WTC11 (cell line): ENCODE results near the gene ZNF358. TPM values are rescaled to one million over a fixed set of nuclear protein-coding genes. Genes with fewer than 3 reads are reported as not detected.

Source experiments
- ATAC-seq: fragments of 200-7000 bp; cut with Tn5 transposase; 2 replicates; pipeline ENCODE4 v1.10.0; 2021; ENCODE audit warnings: mild to moderate bottlenecking, moderate library complexity
- CTCF ChIA-PET: fragments of 300-600 bp; sonication (Branson Sonifier 250); formaldehyde crosslinking; loops from one replicate; lab custom pipeline; 2021; ENCODE audit warnings: antibody characterized with exemption; lab: Charles Lee
- POLR2A ChIA-PET: fragments of 350-600 bp; sonication (Branson Sonifier 250); formaldehyde crosslinking; loops from one replicate; lab custom pipeline; 2021; ENCODE audit warnings: antibody characterized with exemption; lab: Charles Lee
- DNase-seq: peaks from one replicate; pipeline ENCODE4 v3.0.0; 2021; ENCODE audit warnings: low spot score
- H3K27ac Mint-ChIP-seq: 2 replicates; pipeline ENCODE4 v1.8.0; 2021; ENCODE audit warnings: mixed read lengths
- H3K27me3 Mint-ChIP-seq: 2 replicates; pipeline ENCODE4 v1.8.0; 2021; ENCODE audit warnings: low read depth, mild to moderate bottlenecking, moderate library complexity, mixed read lengths
- H3K36me3 Mint-ChIP-seq: 2 replicates; pipeline ENCODE4 v1.8.0; 2021; ENCODE audit warnings: mixed read lengths
- H3K4me1 Mint-ChIP-seq: 2 replicates; pipeline ENCODE4 v1.8.0; 2022; ENCODE audit warnings: mixed read lengths
- H3K4me3 Mint-ChIP-seq: 2 replicates; pipeline ENCODE4 v1.8.0; 2021; ENCODE audit warnings: mild to moderate bottlenecking, moderate library complexity, mixed read lengths
- H3K9me3 Mint-ChIP-seq: 2 replicates; pipeline ENCODE4 v1.8.0; 2021; ENCODE audit warnings: mixed read lengths
- CBFB ChIP-seq: sonication (generic); formaldehyde crosslinking; IDR thresholded peaks from 2 replicates; pipeline ENCODE4 v1.8.1; 2022; ENCODE audit warnings: mild to moderate bottlenecking, low read depth, missing genetic modification reagents
- E2F5 ChIP-seq: sonication (generic); formaldehyde crosslinking; IDR thresholded peaks from 2 replicates; pipeline ENCODE4 v1.8.1; 2022; ENCODE audit warnings: mild to moderate bottlenecking, moderate library complexity, missing genetic modification reagents
- ETV6 ChIP-seq: sonication (generic); formaldehyde crosslinking; IDR thresholded peaks from 2 replicates; pipeline ENCODE4 v1.8.1; 2022; ENCODE audit warnings: mild to moderate bottlenecking, missing genetic modification reagents
- FOXJ3 ChIP-seq: sonication (generic); formaldehyde crosslinking; IDR thresholded peaks from 2 replicates; pipeline ENCODE4 v1.9.0; 2021; ENCODE audit warnings: missing genetic modification reagents, mild to moderate bottlenecking, borderline replicate concordance
- GABPB1 ChIP-seq: sonication (generic); formaldehyde crosslinking; IDR thresholded peaks from 2 replicates; pipeline ENCODE4 v1.8.1; 2023; ENCODE audit warnings: mild to moderate bottlenecking, missing genetic modification reagents
- HMGA2 ChIP-seq: fragments of 250-450 bp; sonication (Bioruptor Pico); IDR thresholded peaks from 2 replicates; pipeline ENCODE4 v1.4.0; 2021; ENCODE audit warnings: mild to moderate bottlenecking, moderate library complexity
- JUN ChIP-seq: sonication (generic); formaldehyde crosslinking; IDR thresholded peaks from 2 replicates; pipeline ENCODE4 v1.8.0; 2023; ENCODE audit warnings: mild to moderate bottlenecking, missing genetic modification reagents
- NFE2L1 ChIP-seq: sonication (generic); formaldehyde crosslinking; IDR thresholded peaks from 2 replicates; pipeline ENCODE4 v1.8.1; 2023; ENCODE audit warnings: missing genetic modification reagents
- NR3C1 ChIP-seq: sonication (generic); formaldehyde crosslinking; conservative IDR thresholded peaks from 2 replicates; pipeline ENCODE4 v1.8.1; 2023; ENCODE audit warnings: low read depth, mild to moderate bottlenecking, missing genetic modification reagents
- PRDM15 ChIP-seq: sonication (generic); formaldehyde crosslinking; IDR thresholded peaks from 2 replicates; pipeline ENCODE4 v1.8.0; 2022; ENCODE audit warnings: missing genetic modification reagents
- PREB ChIP-seq: sonication (generic); formaldehyde crosslinking; IDR thresholded peaks from 2 replicates; pipeline ENCODE4 v1.8.1; 2022; ENCODE audit warnings: mild to moderate bottlenecking, missing genetic modification reagents, moderate library complexity, borderline replicate concordance
- PRRX2 ChIP-seq: fragments of 250-450 bp; sonication (Bioruptor Pico); IDR thresholded peaks from 2 replicates; pipeline ENCODE4 v1.8.0; 2021; ENCODE audit warnings: mild to moderate bottlenecking
- SMAD3 ChIP-seq: sonication (generic); formaldehyde crosslinking; IDR thresholded peaks from 2 replicates; pipeline ENCODE4 v1.8.0; 2022; ENCODE audit warnings: missing genetic modification reagents, mild to moderate bottlenecking, borderline replicate concordance
- TCF7 ChIP-seq: sonication (generic); formaldehyde crosslinking; IDR thresholded peaks from 2 replicates; pipeline ENCODE4 v1.8.0; 2022; ENCODE audit warnings: mild to moderate bottlenecking, low read depth, missing genetic modification reagents, moderate library complexity
- TP53 ChIP-seq: sonication (generic); formaldehyde crosslinking; IDR thresholded peaks from 2 replicates; pipeline ENCODE4 v1.8.1; 2023; ENCODE audit warnings: mild to moderate bottlenecking, missing genetic modification reagents
- ZNF263 ChIP-seq: sonication (generic); formaldehyde crosslinking; IDR thresholded peaks from 2 replicates; pipeline ENCODE4 v1.8.1; 2022; ENCODE audit warnings: low read depth, mild to moderate bottlenecking, moderate library complexity, missing genetic modification reagents
- ZNF317 ChIP-seq: sonication (generic); formaldehyde crosslinking; IDR thresholded peaks from 2 replicates; pipeline ENCODE4 v1.8.1; 2023; ENCODE audit warnings: low read depth, mild to moderate bottlenecking, moderate library complexity, missing genetic modification reagents, borderline replicate concordance
- ZNF671 ChIP-seq: fragments of 250-450 bp; sonication (Bioruptor Pico); IDR thresholded peaks from 2 replicates; pipeline ENCODE4 v1.8.0; 2021; ENCODE audit warnings: mild to moderate bottlenecking
- total RNA-seq: library from RNA; stranded (reverse); gene quantifications from 3 replicates; pipeline ENCODE4 v1.2.3, GENCODE V29; 2021
- TF ChIP-seq, protein P1 (sequence below): sonication (generic); formaldehyde crosslinking; conservative IDR thresholded peaks from 2 replicates; pipeline ENCODE4 v1.8.1; 2022; ENCODE audit warnings: mild to moderate bottlenecking, missing genetic modification reagents
- TF ChIP-seq, protein P2 (sequence below): fragments of 250-450 bp; sonication (Bioruptor Pico); IDR thresholded peaks from 2 replicates; pipeline ENCODE4 v1.9.0; 2021; ENCODE audit warnings: mild to moderate bottlenecking, borderline replicate concordance

Gene ZNF358
- total RNA-seq, 1 experiment from 2014 or later: 37.5 TPM

- ATAC-seq (no peak), DNase-seq (no peak)
- Mint-ChIP-seq H3K9me3 (no peaks in the 10 kb centered on the region), H3K4me3 (no peak overlapping the region), H3K36me3 (peaks cover 23% of the 10 kb centered on the region), H3K4me1 (no peaks in the 10 kb centered on the region; the same call in 1 of the 2 replicates), H3K27ac (no peak overlapping the region), H3K27me3 (no peaks in the 10 kb centered on the region; the same call in 1 of the 2 replicates)
- ChIA-PET CTCF (interaction anchor here (2.3 kb wide), 1 partner anchor 10 kb away, joined by 18 read pairs; no protein-coding TSS in a partner anchor), POLR2A (no interaction called here)
- TF ChIP-seq ZNF263 (CRISPR knock-in tag): no peak
- no peak for TF ChIP-seq ZNF671 (CRISPR knock-in tag)
- TF ChIP-seq JUN (CRISPR knock-in tag): no peak
Measured at GRCh38 chr19:7558667-7559066, 42.8 kb downstream of the ZNF358 start.

DNA sequence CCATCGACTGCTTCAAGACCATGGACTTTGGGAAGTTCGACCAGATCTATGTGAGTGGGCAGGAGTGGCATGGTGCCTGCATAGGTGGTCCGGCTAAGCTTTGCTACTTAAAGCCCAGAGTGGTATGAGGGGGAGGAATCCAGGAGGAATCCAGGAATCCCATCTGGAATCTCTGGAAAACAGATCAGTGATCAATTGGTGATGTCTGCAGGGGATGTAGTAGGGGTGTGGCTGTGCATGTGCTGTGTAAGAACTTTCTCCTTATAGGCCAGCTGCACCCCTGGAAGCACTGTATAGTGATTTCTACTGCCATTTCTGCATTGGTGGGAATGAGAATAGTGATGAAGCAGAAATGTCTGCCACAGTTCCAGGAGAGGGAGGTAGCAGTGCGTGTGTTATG lies 43.2 kb downstream of the ZNF358 start:
- no peaks in the 10 kb centered on the region for H3K9me3 Mint-ChIP-seq
- H3K27me3 Mint-ChIP-seq: no peaks in the 10 kb centered on the region; the same call in 1 of the 2 replicates
- no peak overlapping the region for H3K27ac Mint-ChIP-seq
- no peak for TF ChIP-seq PRRX2 (CRISPR knock-in tag)
- TF ChIP-seq, protein P1, sequence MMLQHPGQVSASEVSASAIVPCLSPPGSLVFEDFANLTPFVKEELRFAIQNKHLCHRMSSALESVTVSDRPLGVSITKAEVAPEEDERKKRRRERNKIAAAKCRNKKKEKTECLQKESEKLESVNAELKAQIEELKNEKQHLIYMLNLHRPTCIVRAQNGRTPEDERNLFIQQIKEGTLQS (CRISPR knock-in tag): no peak
- TF ChIP-seq NFE2L1 (CRISPR knock-in tag): no peak
- TF ChIP-seq, protein P2, sequence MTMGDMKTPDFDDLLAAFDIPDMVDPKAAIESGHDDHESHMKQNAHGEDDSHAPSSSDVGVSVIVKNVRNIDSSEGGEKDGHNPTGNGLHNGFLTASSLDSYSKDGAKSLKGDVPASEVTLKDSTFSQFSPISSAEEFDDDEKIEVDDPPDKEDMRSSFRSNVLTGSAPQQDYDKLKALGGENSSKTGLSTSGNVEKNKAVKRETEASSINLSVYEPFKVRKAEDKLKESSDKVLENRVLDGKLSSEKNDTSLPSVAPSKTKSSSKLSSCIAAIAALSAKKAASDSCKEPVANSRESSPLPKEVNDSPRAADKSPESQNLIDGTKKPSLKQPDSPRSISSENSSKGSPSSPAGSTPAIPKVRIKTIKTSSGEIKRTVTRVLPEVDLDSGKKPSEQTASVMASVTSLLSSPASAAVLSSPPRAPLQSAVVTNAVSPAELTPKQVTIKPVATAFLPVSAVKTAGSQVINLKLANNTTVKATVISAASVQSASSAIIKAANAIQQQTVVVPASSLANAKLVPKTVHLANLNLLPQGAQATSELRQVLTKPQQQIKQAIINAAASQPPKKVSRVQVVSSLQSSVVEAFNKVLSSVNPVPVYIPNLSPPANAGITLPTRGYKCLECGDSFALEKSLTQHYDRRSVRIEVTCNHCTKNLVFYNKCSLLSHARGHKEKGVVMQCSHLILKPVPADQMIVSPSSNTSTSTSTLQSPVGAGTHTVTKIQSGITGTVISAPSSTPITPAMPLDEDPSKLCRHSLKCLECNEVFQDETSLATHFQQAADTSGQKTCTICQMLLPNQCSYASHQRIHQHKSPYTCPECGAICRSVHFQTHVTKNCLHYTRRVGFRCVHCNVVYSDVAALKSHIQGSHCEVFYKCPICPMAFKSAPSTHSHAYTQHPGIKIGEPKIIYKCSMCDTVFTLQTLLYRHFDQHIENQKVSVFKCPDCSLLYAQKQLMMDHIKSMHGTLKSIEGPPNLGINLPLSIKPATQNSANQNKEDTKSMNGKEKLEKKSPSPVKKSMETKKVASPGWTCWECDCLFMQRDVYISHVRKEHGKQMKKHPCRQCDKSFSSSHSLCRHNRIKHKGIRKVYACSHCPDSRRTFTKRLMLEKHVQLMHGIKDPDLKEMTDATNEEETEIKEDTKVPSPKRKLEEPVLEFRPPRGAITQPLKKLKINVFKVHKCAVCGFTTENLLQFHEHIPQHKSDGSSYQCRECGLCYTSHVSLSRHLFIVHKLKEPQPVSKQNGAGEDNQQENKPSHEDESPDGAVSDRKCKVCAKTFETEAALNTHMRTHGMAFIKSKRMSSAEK (CRISPR knock-in tag): no peak
- no peak for TF ChIP-seq FOXJ3
- no peak for TF ChIP-seq TCF7 (CRISPR knock-in tag)
- no peak for TF ChIP-seq E2F5 (CRISPR knock-in tag)
- TF ChIP-seq CBFB (CRISPR knock-in tag): no peak
- no peak for TF ChIP-seq TP53
- no peak for TF ChIP-seq HMGA2 (CRISPR knock-in tag)
- no peak for TF ChIP-seq GABPB1 (CRISPR knock-in tag)
- TF ChIP-seq NR3C1 (CRISPR knock-in tag): no peak
- TF ChIP-seq ZNF317 (CRISPR knock-in tag): no peak
- no peak for TF ChIP-seq ETV6 (CRISPR knock-in tag)
- no peak for TF ChIP-seq PRDM15
- no peak for TF ChIP-seq PREB (CRISPR knock-in tag)
- TF ChIP-seq SMAD3: no peak
- TF ChIP-seq, all 79 proteins: peak for 0
- Mint-ChIP-seq H3K4me1 (no peaks in the 10 kb centered on the region; the same call in 1 of the 2 replicates), H3K36me3 (peaks cover 23% of the 10 kb centered on the region), H3K4me3 (no peak overlapping the region)
- ChIA-PET POLR2A (no interaction called here), CTCF (interaction anchor here (2.3 kb wide), 1 partner anchor 9 kb away, joined by 18 read pairs; no protein-coding TSS in a partner anchor)
- DNase-seq (no peak), ATAC-seq (no peak)
